Tibial nerve (tissue), 4 donors: Measurements from ENCODE around the gene CPSF2.

Experiments
- EP300 ChIP-seq, 2 donors: sonication (generic); formaldehyde crosslinking; IDR thresholded peaks; one replicate each; pipeline ENCODE4 v1.6.1; 2017; ENCODE audit warnings: antibody characterized with exemption in 2 of 2, mild to moderate bottlenecking in 1 of 2
- POLR2A ChIP-seq, 2 donors: fragments of 450-650 bp; IDR thresholded peaks; one replicate each; pipeline ENCODE4 v1.6.1; 2017; ENCODE audit warnings: antibody characterized with exemption in 2 of 2, mild to moderate bottlenecking in 2 of 2, moderate library complexity in 2 of 2
- TF ChIP-seq, protein P1 (sequence below), 5 experiments: fragments of 200-600 bp in 3 of 5; fragments of 450-650 bp in 2 of 5; sonication (generic) in 3 of 5; IDR thresholded peaks; one replicate each; pipeline ENCODE4 v1.5.1; 2016 to 2019; ENCODE audit warnings: antibody characterized with exemption in 5 of 5, mild to moderate bottlenecking in 3 of 5, moderate library complexity in 2 of 5

DNA sequence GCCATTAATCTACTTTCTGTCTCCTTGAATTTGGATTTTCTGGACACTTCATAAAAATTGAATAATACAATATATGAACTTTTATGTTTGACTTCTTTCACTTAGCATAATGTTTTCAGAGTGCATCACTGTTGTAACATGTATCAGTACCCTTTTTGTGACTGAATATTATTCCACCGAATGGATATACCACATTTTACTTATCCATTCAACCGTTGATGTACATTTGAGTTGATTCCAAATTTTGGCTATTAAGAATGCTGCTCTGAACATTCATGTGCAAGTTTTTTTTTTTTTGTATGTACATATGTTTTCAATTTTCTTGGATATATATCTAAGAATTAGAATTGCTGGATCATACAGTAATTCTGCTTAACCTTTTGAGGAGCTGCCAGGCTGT is 43.2 kb downstream of the CPSF2 start:
- TF ChIP-seq, protein P1, sequence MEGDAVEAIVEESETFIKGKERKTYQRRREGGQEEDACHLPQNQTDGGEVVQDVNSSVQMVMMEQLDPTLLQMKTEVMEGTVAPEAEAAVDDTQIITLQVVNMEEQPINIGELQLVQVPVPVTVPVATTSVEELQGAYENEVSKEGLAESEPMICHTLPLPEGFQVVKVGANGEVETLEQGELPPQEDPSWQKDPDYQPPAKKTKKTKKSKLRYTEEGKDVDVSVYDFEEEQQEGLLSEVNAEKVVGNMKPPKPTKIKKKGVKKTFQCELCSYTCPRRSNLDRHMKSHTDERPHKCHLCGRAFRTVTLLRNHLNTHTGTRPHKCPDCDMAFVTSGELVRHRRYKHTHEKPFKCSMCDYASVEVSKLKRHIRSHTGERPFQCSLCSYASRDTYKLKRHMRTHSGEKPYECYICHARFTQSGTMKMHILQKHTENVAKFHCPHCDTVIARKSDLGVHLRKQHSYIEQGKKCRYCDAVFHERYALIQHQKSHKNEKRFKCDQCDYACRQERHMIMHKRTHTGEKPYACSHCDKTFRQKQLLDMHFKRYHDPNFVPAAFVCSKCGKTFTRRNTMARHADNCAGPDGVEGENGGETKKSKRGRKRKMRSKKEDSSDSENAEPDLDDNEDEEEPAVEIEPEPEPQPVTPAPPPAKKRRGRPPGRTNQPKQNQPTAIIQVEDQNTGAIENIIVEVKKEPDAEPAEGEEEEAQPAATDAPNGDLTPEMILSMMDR (IDR thresholded peaks at IDR 0.05): no peak
- TF ChIP-seq POLR2A (IDR thresholded peaks at IDR 0.05): no peak
- TF ChIP-seq EP300 (IDR thresholded peaks at IDR 0.05): no peak
